Regular cardiac myocyte (primary cell): Measurements from ENCODE around the gene HMGCS1. TPM values are rescaled to one million over a fixed set of nuclear protein-coding genes. Genes with fewer than 3 reads are reported as not detected.

Experiments
- total RNA-seq: library from RNA; depleted of rRNA; stranded (reverse); fragments of >200 nt; gene quantifications from 2 replicates; pipeline ENCODE4 v1.2.3, GENCODE V29; 2014

The HMGCS1 gene
- 28.8 and 29.5 TPM in 2 replicates for total RNA-seq

DNA sequence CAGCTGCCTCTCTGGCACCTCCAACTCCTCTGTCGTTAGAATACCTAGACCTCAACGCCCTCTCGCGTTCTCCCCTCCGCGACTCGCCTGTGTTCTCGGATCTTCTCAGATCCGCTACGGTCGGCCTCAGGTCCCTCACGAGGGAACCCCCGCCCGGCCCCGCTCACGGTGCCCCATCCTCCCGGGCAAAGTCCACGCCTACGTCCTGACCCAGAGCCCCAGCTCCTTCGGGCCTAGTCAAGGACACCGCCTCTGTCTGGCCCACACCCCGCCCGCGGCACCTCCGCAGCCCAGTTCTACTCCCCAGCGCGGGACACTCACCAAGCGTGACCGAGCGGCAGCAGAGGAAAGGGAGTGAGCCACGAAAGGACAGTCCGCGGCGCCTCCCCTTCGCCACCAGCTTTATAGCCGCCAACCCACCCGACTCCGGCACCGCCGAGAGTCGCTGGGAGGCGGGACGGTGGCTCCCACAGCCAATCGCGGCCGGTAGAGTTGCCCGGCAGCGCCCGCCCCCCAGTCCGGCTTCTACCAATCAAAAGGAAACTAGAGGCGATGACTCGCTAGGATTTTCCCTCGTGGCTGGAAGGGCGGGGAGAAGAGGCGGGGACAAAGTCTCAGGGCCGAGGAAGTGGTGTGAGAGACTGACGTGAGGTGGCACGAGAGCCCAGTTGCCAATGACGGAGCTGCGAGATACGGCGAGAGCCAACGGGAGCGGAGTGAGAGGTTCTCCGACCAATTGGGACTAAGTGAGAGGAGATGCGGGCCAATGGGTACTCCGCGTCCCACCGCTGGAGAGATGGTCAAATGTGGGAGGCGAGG, at the start of gene HMGCS1:
HMGCS1 (minus strand) TSS at position 378 of the 819 bp plus-strand sequence. CDS start 14,447 bp downstream, outside the sequence.

Other genes with a start within 250 kb of the HMGCS1 start
- 34.7 and 38.0 TPM in 2 replicates for gene ZNF131, start 192.5 kb downstream of the HMGCS1 start, total RNA-seq
- 0.58 and 3.1 TPM in 2 replicates for gene NIM1K, start 121.2 kb downstream of the HMGCS1 start, total RNA-seq
- 2.1 and 6.2 TPM in 2 replicates for gene CCL28, start 99.0 kb upstream of the HMGCS1 start, total RNA-seq
- 13.0 and 16.9 TPM in 2 replicates for gene TMEM267, start 170.5 kb upstream of the HMGCS1 start, total RNA-seq
- gene C5orf34, start 201.7 kb upstream of the HMGCS1 start, total RNA-seq: 2.8 and 6.7 TPM in 2 replicates
- 76.1 and 82.2 TPM in 2 replicates for gene PAIP1, start 243.7 kb upstream of the HMGCS1 start, total RNA-seq